Psoas muscle (tissue), 8 donors: ENCODE measurements around the gene TECPR1. TPM values are rescaled to one million over a fixed set of nuclear protein-coding genes. Genes with fewer than 3 reads are reported as not detected.

Experiments used
- ATAC-seq, 4 donors: fragments of 200-7000 bp; cut with Tn5 transposase; one replicate each; pipeline ENCODE4 v1.9.1; 2020; ENCODE audit warnings: moderate library complexity in 3 of 4, mild to moderate bottlenecking in 2 of 4
- DNase-seq, 2 donors: peaks; one replicate each; pipeline ENCODE4 v3.0.0-alpha.2; 2020
- H3K27ac ChIP-seq: fragments of 200-600 bp; one replicate; pipeline ENCODE4 v1.8.0; 2022
- H3K27me3 ChIP-seq, 3 donors: fragments of 200-600 bp in 1 of 3; one replicate each; pipeline versions ENCODE4 v1.6.1 to v1.8.0; 2013 to 2022; ENCODE audit warnings: low read length in 2 of 3, mild to moderate bottlenecking in 2 of 3, moderate library complexity in 1 of 3; ENCODE audit not compliant: insufficient read depth in 3 of 3
- H3K36me3 ChIP-seq, 2 donors: fragments of 200-600 bp in 1 of 2; one replicate each; pipeline versions ENCODE4 v1.6.1 to v1.8.0; 2013 to 2022; ENCODE audit warnings: low read depth in 1 of 2, mild to moderate bottlenecking in 1 of 2, moderate library complexity in 1 of 2; ENCODE audit not compliant: insufficient read depth in 1 of 2
- H3K4me1 ChIP-seq: fragments of 200-600 bp; one replicate; pipeline ENCODE4 v1.8.0; 2022
- H3K4me3 ChIP-seq: fragments of 200-600 bp; one replicate; pipeline ENCODE4 v1.8.0; 2022; ENCODE audit warnings: mild to moderate bottlenecking
- H3K9me3 ChIP-seq: fragments of 200-600 bp; one replicate; pipeline ENCODE4 v1.8.0; 2022
- WGBS, 3 donors: extraction: QIAGEN DNeasy Blood & Tissue Kit; methylation state at CpG; one replicate each; pipeline versions ENCODE4 v1.1.6 to v1.1.7; 2013; 5-methylcytosine and 5-hydroxymethylcytosine counted together
- intact Hi-C, 2 donors: fragments of 100-400 bp; cut with DNase I; formaldehyde crosslinking; loops; one replicate each; pipeline versions ENCODE4 v1.11.0 to v1.14.2; 2022
- polyA plus RNA-seq, 3 donors: library from polyadenylated mRNA; stranded (reverse); fragments of 200-250 nt; gene quantifications; one replicate each; pipeline ENCODE4 v1.2.3, GENCODE V29; 2013
- total RNA-seq, 4 donors: library from RNA; stranded (reverse); fragmentation: NEBNext Ultra II Directional in 2 of 4; extraction: Animal tissue kit (Norgen Biotek cat#: 25700) in 2 of 4; gene quantifications; one replicate each; pipeline versions ENCODE4 v1.2.1 to v1.2.4, GENCODE V29; 2021 to 2023
- TF ChIP-seq, protein P1 (sequence below): fragments of 200-600 bp; IDR thresholded peaks from one replicate; pipeline ENCODE4 v1.8.0; 2022; ENCODE audit warnings: antibody characterized with exemption
- donor health status: healthy with polysubstance abuse.
- donor health status: DM: no; HTN: no; CAD: no; lungs with moderate emphysema.
- donor health status: Bipolar disorder and iron deficiency.
- donor health status: healthy.
- donor health status: DM: yes; HTN: yes; CAD: no.
- donor health status: DM: no; HTN: no; CAD: no.
- donor health status: DM: no; HTN: no; CAD: no.
- donor health status: DM: yes; HTN: yes; CAD: no.

TECPR1 gene
- total and polyA plus RNA-seq, 7 donors, result 7.0 to 23.0 (median 14.5) TPM

DNA sequence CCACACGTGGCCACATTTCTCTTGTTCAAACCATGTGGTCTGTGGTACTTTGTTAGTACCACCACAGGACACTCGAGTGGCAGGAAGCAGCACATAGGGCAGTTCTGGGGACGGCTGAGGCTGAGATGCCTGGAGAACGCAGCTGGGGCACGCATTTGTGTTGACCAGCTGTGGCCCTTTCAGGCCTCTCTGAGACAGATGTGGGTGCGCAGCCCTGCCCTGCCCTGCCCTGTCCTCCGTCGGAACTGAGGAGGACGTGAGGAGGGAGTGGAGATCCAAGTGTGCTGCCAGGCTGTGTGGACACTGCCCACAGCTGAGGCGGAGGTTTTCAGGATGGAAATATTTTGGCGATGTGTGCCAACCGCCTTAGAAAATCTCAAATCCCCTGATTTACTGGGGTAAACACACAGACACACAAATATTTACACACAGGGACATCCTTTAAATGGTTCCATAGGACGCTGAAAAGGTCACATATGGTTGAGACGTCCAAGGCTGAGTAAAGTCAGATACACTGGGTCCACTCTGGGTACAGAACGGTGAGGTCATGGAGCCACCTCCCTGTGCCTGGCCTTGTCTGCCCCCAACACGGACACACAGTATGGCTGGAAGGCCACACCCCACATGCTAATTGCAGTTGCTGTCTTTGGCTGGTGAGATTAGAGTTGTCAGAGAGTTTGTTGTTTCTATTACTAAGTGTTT is 26.0 kb downstream of the TECPR1 start:
- no peaks in the 10 kb centered on the region for H3K9me3 ChIP-seq
- 84 to 90% (median 87%) methylated on average over 16 of the region's 16 CpGs for WGBS, 3 donors
- no peak overlapping the region for H3K4me3 ChIP-seq
- H3K36me3 ChIP-seq, result peaks cover 0 to 55% of the 10 kb centered on the region in 2 donors
- intact Hi-C loops, result no loop called here
- peak in 1 of 2 donors; percentile 49 for DNase-seq
- H3K27ac ChIP-seq, result no peak overlapping the region
- TF ChIP-seq, protein P1, sequence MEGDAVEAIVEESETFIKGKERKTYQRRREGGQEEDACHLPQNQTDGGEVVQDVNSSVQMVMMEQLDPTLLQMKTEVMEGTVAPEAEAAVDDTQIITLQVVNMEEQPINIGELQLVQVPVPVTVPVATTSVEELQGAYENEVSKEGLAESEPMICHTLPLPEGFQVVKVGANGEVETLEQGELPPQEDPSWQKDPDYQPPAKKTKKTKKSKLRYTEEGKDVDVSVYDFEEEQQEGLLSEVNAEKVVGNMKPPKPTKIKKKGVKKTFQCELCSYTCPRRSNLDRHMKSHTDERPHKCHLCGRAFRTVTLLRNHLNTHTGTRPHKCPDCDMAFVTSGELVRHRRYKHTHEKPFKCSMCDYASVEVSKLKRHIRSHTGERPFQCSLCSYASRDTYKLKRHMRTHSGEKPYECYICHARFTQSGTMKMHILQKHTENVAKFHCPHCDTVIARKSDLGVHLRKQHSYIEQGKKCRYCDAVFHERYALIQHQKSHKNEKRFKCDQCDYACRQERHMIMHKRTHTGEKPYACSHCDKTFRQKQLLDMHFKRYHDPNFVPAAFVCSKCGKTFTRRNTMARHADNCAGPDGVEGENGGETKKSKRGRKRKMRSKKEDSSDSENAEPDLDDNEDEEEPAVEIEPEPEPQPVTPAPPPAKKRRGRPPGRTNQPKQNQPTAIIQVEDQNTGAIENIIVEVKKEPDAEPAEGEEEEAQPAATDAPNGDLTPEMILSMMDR, result no peak
- H3K4me1 ChIP-seq, result peaks cover 8% of the 10 kb centered on the region
- H3K27me3 ChIP-seq, result no peaks in the 10 kb centered on the region
- ATAC-seq, result no peak

DNA sequence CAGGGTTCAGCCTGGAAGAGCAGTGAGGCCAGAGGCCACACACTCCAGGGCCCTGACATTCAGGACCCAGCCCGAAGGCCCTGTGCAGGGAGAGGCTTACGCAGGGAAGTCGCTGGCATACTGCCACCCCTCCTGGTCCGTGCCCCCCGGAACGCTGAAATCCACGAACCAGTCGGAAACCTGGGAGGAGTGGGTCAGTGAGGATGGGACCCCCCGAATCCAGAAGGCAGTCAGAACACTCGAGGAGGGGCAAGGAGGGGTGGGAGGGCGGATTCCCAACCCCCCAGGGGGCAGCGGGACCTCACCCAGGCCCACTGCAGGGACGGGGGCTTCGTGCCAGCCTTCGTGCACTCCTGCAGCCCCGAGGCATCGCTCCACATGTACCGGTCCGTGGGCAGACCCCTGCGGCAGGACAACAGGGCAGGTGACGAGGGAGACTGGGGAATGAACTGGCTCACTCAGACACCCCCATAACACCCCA is 27.3 kb downstream of the TECPR1 start:
- Histone ChIP-seq H3K27me3 (no peaks in the 10 kb centered on the region), H3K4me1 (peaks cover 7% of the 10 kb centered on the region), H3K9me3 (no peaks in the 10 kb centered on the region), H3K4me3 (no peak overlapping the region), H3K36me3 (peaks cover 0 to 65% of the 10 kb centered on the region in 2 donors), H3K27ac (no peak overlapping the region)
- TF ChIP-seq, protein P1, result no peak
- DNase-seq (peak in 1 of 2 donors; percentile 54), ATAC-seq (no peak)
- intact Hi-C loops, result no loop called here
- WGBS, 3 donors, result 91 to 94% (median 93%) methylated on average over 18 to 21 of the region's 21 CpGs

DNA sequence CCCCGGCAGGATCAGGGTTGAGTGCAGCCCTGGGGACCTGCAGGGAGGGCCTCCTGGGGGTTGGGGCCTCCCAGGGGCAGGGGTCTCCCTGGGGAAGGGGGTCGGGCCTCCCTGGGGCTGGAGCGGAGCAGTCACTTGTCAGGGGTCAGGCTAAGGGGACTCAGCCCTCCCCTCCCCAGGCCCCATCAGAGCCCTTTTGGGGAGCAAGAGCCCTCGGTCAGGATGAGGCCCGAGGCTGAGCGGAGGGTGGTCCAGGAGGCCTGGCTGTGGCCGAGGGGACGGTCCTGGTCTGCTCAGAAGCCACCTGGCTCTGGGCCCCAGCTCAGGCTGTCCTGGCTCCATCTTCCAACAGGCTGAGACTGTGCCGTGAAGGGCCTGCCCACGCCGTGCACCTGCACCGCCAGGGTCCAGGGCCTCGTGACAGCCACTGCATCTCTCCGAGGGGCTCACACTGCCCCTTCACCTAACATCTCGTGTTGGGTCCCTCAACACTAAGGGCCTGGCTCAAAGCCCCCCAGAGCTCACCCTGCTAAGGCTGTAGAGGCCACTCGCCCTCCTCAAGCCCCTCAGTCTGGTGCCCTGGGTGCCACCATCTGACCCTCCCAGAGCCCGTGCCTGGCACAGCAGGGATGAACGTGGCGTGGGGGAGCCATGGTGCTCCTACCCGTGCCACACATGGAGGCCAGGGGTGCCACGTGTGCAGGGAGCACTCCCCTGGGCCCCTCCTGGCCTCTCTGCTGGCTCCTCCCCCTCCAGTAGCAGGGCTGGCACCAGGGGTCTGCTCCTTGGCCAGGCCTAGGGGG is 27.9 kb downstream of the TECPR1 start:
- no peaks in the 10 kb centered on the region for H3K27me3 ChIP-seq
- WGBS, 3 donors, result 85 to 90% (median 86%) methylated on average over 19 to 21 of the region's 21 CpGs
- H3K36me3 ChIP-seq, result peaks cover 0 to 69% of the 10 kb centered on the region in 2 donors
- DNase-seq (no peak), ATAC-seq (no peak)
- no peak overlapping the region for H3K27ac ChIP-seq
- H3K9me3 ChIP-seq, result no peaks in the 10 kb centered on the region
- intact Hi-C loops, result no loop called here
- TF ChIP-seq, protein P1, result no peak
- H3K4me1 ChIP-seq, result peaks cover under 1% of the 10 kb centered on the region
- no peak overlapping the region for H3K4me3 ChIP-seq

DNA sequence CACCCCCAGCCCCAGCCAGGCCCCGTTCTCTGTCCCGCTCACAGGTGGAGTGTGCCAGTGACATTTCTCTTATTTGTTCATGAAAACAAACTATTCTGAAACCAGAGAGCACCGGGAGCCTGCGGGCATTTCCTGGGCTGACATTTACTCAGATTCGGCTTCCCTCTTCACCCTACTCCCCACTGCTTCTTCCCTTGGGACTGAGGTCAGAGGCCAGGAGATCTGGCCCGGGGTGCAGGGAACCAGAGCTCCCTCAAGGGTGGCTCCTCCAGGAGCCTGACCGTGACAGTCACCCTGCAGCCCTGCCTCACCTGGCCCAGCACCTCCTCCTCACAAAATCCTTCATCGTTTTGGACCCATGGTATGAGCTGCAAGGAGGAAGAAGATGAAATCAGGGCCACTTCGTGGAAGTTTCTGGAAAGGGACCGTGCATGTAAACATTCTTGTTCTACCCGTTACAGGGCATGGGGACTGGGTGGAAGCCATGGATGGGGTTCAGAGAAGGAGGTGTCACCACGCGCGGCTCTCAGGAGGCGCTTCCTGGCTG is 28.6 kb downstream of the TECPR1 start:
- Histone ChIP-seq H3K36me3 (peaks cover 0 to 72% of the 10 kb centered on the region in 2 donors), H3K4me1 (no peaks in the 10 kb centered on the region), H3K4me3 (no peak overlapping the region), H3K27me3 (no peaks in the 10 kb centered on the region), H3K9me3 (no peaks in the 10 kb centered on the region), H3K27ac (no peak overlapping the region)
- ATAC-seq, result no peak
- TF ChIP-seq, protein P1, result no peak
- 83 to 85% (median 85%) methylated on average over 13 to 15 of the region's 15 CpGs for WGBS, 3 donors
- intact Hi-C loops, result no loop called here
- DNase-seq, result no peak
